Endothelial cell of umbilical vein (primary cell): ENCODE measurements around the gene ZYX. TPM values are rescaled to one million over a fixed set of nuclear protein-coding genes. Genes with fewer than 3 reads are reported as not detected.
A peak's percentile ranks its signal among the peaks of the same experiment; 100 is the strongest.

Experiments
- BruUV-seq: library from RNA; stranded (reverse); fragments of 400-500 nt; replicated peaks from 2 replicates; lab custom pipeline; 2021; lab: Mats Ljungman, UMichigan
- CTCF ChIA-PET: fragments of 300-600, 350-600 bp; sonication (Branson Sonifier 250); formaldehyde crosslinking; loops from one replicate; lab custom pipeline; 2021; ENCODE audit warnings: antibody characterized with exemption, inconsistent platforms; lab: Charles Lee
- POLR2A ChIA-PET: fragments of 300-600, 350-600 bp; sonication (Branson Sonifier 250); formaldehyde crosslinking; loops from one replicate; lab custom pipeline; 2021; ENCODE audit warnings: antibody characterized with exemption, inconsistent platforms; lab: Charles Lee
- DNase-seq: peaks from one replicate; pipeline ENCODE4 v3.0.0-alpha.2; 2011; ENCODE audit warnings: low read depth, low spot score
- FAIRE-seq: peaks from 2 replicates; lab custom pipeline; 2011; peaks lifted over from hg19 to GRCh38; lab: Jason Lieb, UNC
- H2AFZ ChIP-seq: 2 replicates; pipeline ENCODE4 v1.6.0; 2012; ENCODE audit warnings: low read depth, low read length, control low read depth, inconsistent platforms
- H3K27ac ChIP-seq: 2 replicates; pipeline ENCODE4 v1.5.1; 2011; ENCODE audit warnings: low read depth, mild to moderate bottlenecking, control low read depth, low read length, moderate library complexity; ENCODE audit not compliant: insufficient read depth
- H3K27me3 ChIP-seq, 2 experiments: 2 replicates each; pipeline versions ENCODE4 v1.6.0 to v1.6.1; 2011; ENCODE audit warnings: low read length in 2 of 2, mixed read lengths in 1 of 2; ENCODE audit not compliant: control insufficient read depth in 2 of 2, insufficient read depth in 2 of 2
- H3K36me3 ChIP-seq, 2 experiments: 2 replicates in 1 of 2; 3 replicates in 1 of 2; pipeline ENCODE4 v1.5.1; 2011; ENCODE audit warnings: low read length in 2 of 2, mild to moderate bottlenecking in 1 of 2, moderate library complexity in 1 of 2; ENCODE audit not compliant: control insufficient read depth in 2 of 2, insufficient read depth in 2 of 2; ENCODE audit errors: extremely low read depth in 1 of 2
- H3K4me1 ChIP-seq: 3 replicates; pipeline ENCODE4 v1.5.1; 2011; ENCODE audit warnings: mild to moderate bottlenecking, low read length; ENCODE audit not compliant: control insufficient read depth, insufficient read depth; ENCODE audit errors: extremely low read depth
- H3K4me2 ChIP-seq: 2 replicates; pipeline ENCODE4 v1.6.1; 2011; ENCODE audit warnings: low read length, control low read depth, mixed read lengths; ENCODE audit not compliant: insufficient read depth
- H3K4me3 ChIP-seq, 3 experiments: fragments of 200-600 bp in 1 of 3; sonication (generic), shearing (Covaris generic) in 1 of 3; replicated peaks in 1 of 3; 2 replicates each; pipeline ENCODE4 v1.5.1; 2011 to 2016; ENCODE audit warnings: control low read depth in 3 of 3, low read length in 3 of 3, mild to moderate bottlenecking in 2 of 3, inconsistent platforms in 1 of 3, low read depth in 1 of 3, moderate library complexity in 1 of 3; ENCODE audit not compliant: insufficient read depth in 1 of 3
- H3K79me2 ChIP-seq: 2 replicates; pipeline ENCODE4 v1.6.0; 2012; ENCODE audit warnings: low read length, inconsistent platforms; ENCODE audit not compliant: control insufficient read depth, insufficient read depth
- H3K9ac ChIP-seq: replicated peaks from 2 replicates; pipeline ENCODE3; 2011; ENCODE audit warnings: low read length, control low read depth; ENCODE audit not compliant: insufficient read depth; ENCODE audit errors: extremely low read depth
- H3K9me1 ChIP-seq: replicated peaks from 3 replicates; pipeline ENCODE4 v1.6.0; 2011; ENCODE audit warnings: mild to moderate bottlenecking, low read length; ENCODE audit not compliant: control insufficient read depth, insufficient read depth; ENCODE audit errors: extremely low read depth
- H3K9me3 ChIP-seq: replicated peaks from 2 replicates; pipeline ENCODE4 v1.5.1; 2012; ENCODE audit warnings: low read length, inconsistent platforms; ENCODE audit not compliant: control insufficient read depth, insufficient read depth
- H4K20me1 ChIP-seq: replicated peaks from 2 replicates; pipeline ENCODE3; 2011; ENCODE audit warnings: mild to moderate bottlenecking, low read length; ENCODE audit not compliant: control insufficient read depth, insufficient read depth; ENCODE audit errors: extremely low read depth
- EZH2 ChIP-seq: IDR thresholded peaks from 2 replicates; pipeline ENCODE4 v1.6.1; 2012; ENCODE audit warnings: borderline replicate concordance, low read depth, mild to moderate bottlenecking, moderate library complexity, low read length, inconsistent platforms; ENCODE audit not compliant: severe bottlenecking
- FOS ChIP-seq: IDR thresholded peaks from 2 replicates; pipeline ENCODE4 v1.6.1; 2011; ENCODE audit warnings: mild to moderate bottlenecking, low read length, moderate library complexity, borderline replicate concordance; ENCODE audit not compliant: insufficient read depth
- GATA2 ChIP-seq: IDR thresholded peaks from 2 replicates; pipeline ENCODE4 v1.7.0; 2011; ENCODE audit warnings: low read depth, mild to moderate bottlenecking, moderate library complexity, mixed read lengths, low read length; ENCODE audit not compliant: insufficient read length, insufficient read depth
- JUN ChIP-seq: IDR thresholded peaks from 2 replicates; pipeline ENCODE4 v1.6.1; 2011; ENCODE audit warnings: borderline replicate concordance, low read depth; ENCODE audit not compliant: insufficient read length, insufficient read depth
- POLR2A ChIP-seq: IDR thresholded peaks from 2 replicates; pipeline ENCODE4 v1.6.1; 2012; ENCODE audit warnings: low read depth, mild to moderate bottlenecking, control low read depth, low read length
- dilution Hi-C: fragments of 300-500 bp; cut with MboI; formaldehyde crosslinking; loops from one replicate; pipeline ENCODE4 v1.15.0; 2019; ENCODE audit warnings: low sequenced_read_pairs; ENCODE audit not compliant: extremely low pct_ligation_motif_present
- intact Hi-C: fragments of 100-400 bp; cut with micrococcal nuclease; formaldehyde crosslinking; loops from one replicate; pipeline ENCODE4 v1.10.0; 2022
- polyA plus RNA-seq, 4 experiments: library from polyadenylated mRNA; depleted of rRNA in 3 of 4; stranded (reverse) in 3 of 4; unstranded in 1 of 4; fragments of >200 nt; gene quantifications; 2 replicates each; pipeline versions ENCODE4 v1.2.1 to v1.2.3, GENCODE V29; 2011 to 2012; ENCODE audit warnings: missing spikeins in 1 of 4
- total RNA-seq: library from RNA; stranded (reverse); gene quantifications from 2 replicates; pipeline ENCODE4 v1.2.3, GENCODE V29; 2021

ZYX gene
- total and polyA plus RNA-seq, 2 donors (not counting 3 experiments of a cell fraction or from before 2014, with no cell fraction given): 196 to 545 TPM

DNA sequence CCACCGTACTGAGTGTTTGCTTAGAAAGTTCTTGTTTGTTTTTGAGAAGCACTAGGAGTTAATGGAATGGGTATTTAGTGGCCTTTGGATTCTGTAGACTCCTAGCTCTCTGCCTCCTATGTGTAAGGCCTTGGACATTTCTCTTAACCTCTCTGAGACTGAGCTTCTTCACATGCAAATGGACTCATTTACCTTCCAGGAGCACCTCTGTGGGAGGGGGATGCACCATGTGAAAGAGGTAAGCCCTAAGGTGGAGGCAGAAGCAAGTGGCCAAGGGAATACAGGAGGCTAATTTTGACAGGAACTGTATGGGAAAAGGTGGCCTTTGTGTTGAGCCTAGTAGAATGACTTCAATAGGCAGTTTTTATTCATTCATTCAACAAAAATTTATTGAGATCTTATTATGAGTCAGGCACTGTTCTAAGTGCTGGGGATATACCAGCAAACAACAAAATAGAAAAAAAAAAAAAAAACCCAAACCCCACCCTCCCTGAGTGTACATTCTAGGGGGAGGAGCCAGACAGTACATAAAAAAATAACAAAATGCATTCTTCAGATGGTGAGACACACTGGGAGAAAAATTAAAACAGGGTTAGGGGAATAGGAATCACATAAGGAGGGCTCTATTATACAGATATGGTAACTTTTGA is 36.7 kb downstream of the ZYX start:
- Histone ChIP-seq H3K4me1 (peaks cover 9% of the 10 kb centered on the region), H3K27ac (no peak overlapping the region), H3K27me3 (no peaks in the 10 kb centered on the region), H4K20me1 (no peaks in the 10 kb centered on the region), H3K36me3 (no peaks in the 10 kb centered on the region), H2AFZ (peak overlapping the region; percentile 50), H3K4me2 (no peak overlapping the region), H3K9me1 (no peaks in the 10 kb centered on the region), H3K9me3 (no peaks in the 10 kb centered on the region), H3K79me2 (no peaks in the 10 kb centered on the region), H3K9ac (no peak overlapping the region), H3K4me3 (no peak overlapping the region)
- ChIA-PET CTCF (interaction anchor here (0.8 to 4.3 kb wide), 16 partner anchors 9 to 203 kb away, joined by 3 to 52 read pairs (median 4); no protein-coding TSS in a partner anchor), POLR2A (interaction anchor here (1.1 kb wide), 1 partner anchor 34 kb away, joined by 3 read pairs; no protein-coding TSS in a partner anchor)
- no TSS peak for BruUV-seq
- FAIRE-seq (no peak), DNase-seq (no peak)
- intact Hi-C loops: loop anchor here (2.0 kb wide), 1 partner anchor 109 kb away; no protein-coding TSS in a partner anchor
- dilution Hi-C loops: no loop called here
- TF ChIP-seq JUN (no peak), FOS (peak; percentile 15)

DNA sequence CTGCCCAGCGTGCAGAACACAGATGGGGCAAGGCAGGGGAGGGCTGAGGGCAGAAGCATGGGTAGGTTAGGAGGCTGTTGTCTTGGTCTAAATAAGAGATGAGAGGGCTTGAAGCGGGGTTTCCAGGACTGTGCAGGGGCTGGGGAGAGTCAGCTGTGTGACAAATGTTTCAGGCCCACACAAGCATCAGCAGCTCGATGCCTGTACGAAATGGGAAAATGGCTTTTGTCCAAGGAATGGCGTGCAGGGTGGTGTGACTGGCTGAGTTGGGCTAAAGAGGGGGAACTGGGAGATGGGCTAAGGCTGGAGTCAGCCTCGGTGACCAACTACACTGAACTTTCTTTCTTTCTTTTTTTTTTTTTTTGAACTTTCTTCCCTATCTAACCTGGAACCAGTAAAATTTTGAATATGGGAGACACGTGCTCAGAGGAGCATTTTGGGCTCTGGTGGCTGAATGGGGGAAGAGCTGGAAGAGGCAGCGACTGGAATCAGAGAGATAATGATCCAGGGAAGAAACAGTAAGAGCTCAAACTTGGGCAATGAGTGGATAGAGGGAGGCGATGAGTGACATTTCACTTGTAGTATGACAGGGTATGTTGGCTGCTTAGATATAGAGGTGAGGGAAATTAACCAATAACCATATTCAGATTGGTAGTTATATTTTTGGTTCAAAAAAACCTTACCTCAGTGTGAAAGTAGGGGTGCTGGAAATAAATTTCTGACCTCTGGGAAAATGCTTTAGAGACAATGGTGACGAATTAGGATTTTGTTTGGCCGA is 37.7 kb downstream of the ZYX start:
- no peak for FAIRE-seq
- TF ChIP-seq EZH2: no peak
- TF ChIP-seq GATA2: no peak
- TF ChIP-seq POLR2A: no peak
- no peak for DNase-seq
- CTCF ChIA-PET: interaction anchor here (2.7 to 4.3 kb wide), 3 partner anchors 13 to 178 kb away, joined by 17 to 52 read pairs (median 23); no protein-coding TSS in a partner anchor
- no peak overlapping the region for H3K4me2 ChIP-seq
- intact Hi-C loops: no loop called here
- no peak overlapping the region for H3K27ac ChIP-seq
- H3K9me1 ChIP-seq: no peaks in the 10 kb centered on the region
- no peaks in the 10 kb centered on the region for H3K36me3 ChIP-seq
- no TSS peak for BruUV-seq
- H3K4me1 ChIP-seq: peaks cover 9% of the 10 kb centered on the region
- H4K20me1 ChIP-seq: no peaks in the 10 kb centered on the region
- no peaks in the 10 kb centered on the region for H3K9me3 ChIP-seq
- H3K9ac ChIP-seq: no peak overlapping the region
- no peaks in the 10 kb centered on the region for H3K79me2 ChIP-seq
- dilution Hi-C loops: no loop called here
- H2AFZ ChIP-seq: no peak overlapping the region
- no peaks in the 10 kb centered on the region for H3K27me3 ChIP-seq
- POLR2A ChIA-PET: no interaction called here
- no peak overlapping the region for H3K4me3 ChIP-seq
